ENCODE measurements around the gene UHRF1.

DNA sequence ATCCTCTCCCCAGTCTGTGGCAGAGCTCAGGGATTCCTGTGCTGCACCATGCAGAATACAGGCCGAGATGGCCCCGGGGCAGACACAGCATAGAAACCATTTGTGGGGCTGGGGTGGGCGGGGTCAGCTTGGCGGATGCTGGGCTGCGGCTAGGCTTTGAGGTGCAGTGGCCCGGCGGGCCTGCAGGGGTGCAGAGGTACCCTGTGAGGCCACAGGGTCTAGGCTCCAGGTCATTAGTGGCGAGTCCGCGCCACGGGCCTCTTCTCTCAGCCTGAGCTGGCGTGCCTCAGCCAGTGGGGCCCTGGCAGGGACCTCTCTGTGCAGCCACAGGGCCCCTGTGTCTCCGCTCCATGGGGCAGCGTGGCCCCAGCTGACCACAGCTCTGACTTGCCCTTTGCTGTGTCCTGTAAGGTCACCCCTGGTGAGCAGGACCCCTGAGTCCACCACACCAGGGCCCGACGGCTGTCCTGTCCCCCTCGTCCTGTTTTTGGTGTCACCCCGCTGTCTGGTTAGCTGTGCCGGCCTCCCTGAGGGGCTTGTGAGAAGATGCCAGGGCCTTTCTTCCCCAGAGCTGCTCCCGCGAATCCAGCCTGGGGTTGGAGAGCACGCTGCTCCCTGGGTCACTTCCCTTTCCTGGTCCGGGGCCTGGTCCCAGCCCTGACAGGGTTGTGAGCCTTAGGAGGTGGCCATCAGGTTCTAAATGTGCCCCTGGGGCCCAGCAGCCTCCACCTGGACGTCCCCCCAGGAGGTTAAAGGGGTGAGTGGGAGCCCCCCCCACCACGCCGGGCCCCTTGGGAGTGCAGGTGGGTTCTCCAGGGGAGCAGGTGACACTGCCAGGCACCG, 71.8 kb downstream of the UHRF1 start:
- TF ChIP-seq POLR2AphosphoS5 (IDR thresholded peaks at IDR 0.05; ENCODE audit: low read depth, low read length) (no peak), POLR2A (IDR thresholded peaks at IDR 0.05; ENCODE audit: low read depth, low read length) (no peak), PAX5 (IDR thresholded peaks at IDR 0.05; ENCODE audit: insufficient read depth, low read length, severe bottlenecking) (no peak), TAF1 (IDR thresholded peaks at IDR 0.05; ENCODE audit: low read depth, low read length) (no peak)
